Stimulated activated CD8-positive, alpha-beta memory T cell treated with anti-CD3 and anti-CD28 coated beads, Interleukin-12 subunit alpha, Interleukin-12 subunit beta, amount 100 ng/mL, for 24 hours (primary cell): ENCODE data around the gene TXNDC11.

Experiments
- DNase-seq: peaks from one replicate; pipeline ENCODE4 v3.0.0-alpha.2; 2020; ENCODE audit errors: extremely low read depth

Gene TXNDC11

GRCh38 chr16:11691235-11691634 lies 51.4 kb downstream of the TXNDC11 start:
- DNase-seq = no peak

GRCh38 chr16:11689031-11689840 lies 53.4 kb downstream of the TXNDC11 start:
- DNase-seq = no peak

- no peak for DNase-seq
Measured at GRCh38 chr16:11688520-11688886, 54.2 kb downstream of the TXNDC11 start.

- DNase-seq = no peak
Measured at GRCh38 chr16:11687601-11688519, 54.8 kb downstream of the TXNDC11 start.

- DNase-seq = no peak
Measured at GRCh38 chr16:11686713-11687380, 55.8 kb downstream of the TXNDC11 start.

- no peak for DNase-seq
Measured at GRCh38 chr16:11685844-11686618, 56.6 kb downstream of the TXNDC11 start.

GRCh38 chr16:11684231-11685025 lies 58.2 kb downstream of the TXNDC11 start:
- no peak for DNase-seq

GRCh38 chr16:11683145-11683544 lies 59.5 kb downstream of the TXNDC11 start:
- DNase-seq = no peak

- no peak for DNase-seq
Measured at GRCh38 chr16:11682655-11683096, 60.0 kb downstream of the TXNDC11 start.

GRCh38 chr16:11681976-11682654 lies 60.5 kb downstream of the TXNDC11 start:
- no peak for DNase-seq

GRCh38 chr16:11681556-11681955 lies 61.1 kb downstream of the TXNDC11 start:
- no peak for DNase-seq

- DNase-seq = no peak
Measured at GRCh38 chr16:11679941-11680911, 62.4 kb downstream of the TXNDC11 start.

GRCh38 chr16:11679250-11679649 lies 63.4 kb downstream of the TXNDC11 start:
- no peak for DNase-seq

- DNase-seq = no peak
Measured at GRCh38 chr16:11677959-11678881, 64.4 kb downstream of the TXNDC11 start.

GRCh38 chr16:11677451-11677951 lies 65.2 kb downstream of the TXNDC11 start:
- no peak for DNase-seq

- DNase-seq = no peak
Measured at GRCh38 chr16:11676799-11677198, 65.9 kb downstream of the TXNDC11 start.
